Cerebellar cortex (tissue), 1 donor: ENCODE results near the gene NABP1.

Source experiments
- DNase-seq: peaks from one replicate; pipeline ENCODE4 v3.0.0-alpha.2; 2015; ENCODE audit warnings: low spot score

NABP1 gene

DNA sequence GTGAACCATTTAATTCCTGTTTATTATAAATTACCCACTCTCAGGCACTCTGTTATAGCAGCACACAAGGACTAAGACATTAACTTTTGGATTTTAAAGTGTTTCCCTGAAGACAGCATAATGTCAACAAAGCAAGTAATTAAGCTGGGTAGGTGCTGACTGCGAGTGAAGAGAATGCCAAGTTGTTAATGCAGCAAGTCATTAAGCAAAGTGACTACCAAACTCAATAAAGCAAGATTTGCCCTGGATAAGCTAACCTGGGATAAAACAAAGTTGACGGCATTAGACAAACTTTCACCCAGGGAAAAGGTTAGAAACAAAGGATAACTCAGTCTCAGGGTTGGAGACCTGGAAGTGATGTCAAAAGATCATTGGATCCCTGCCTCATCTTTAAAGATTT lies 28.4 kb upstream of the NABP1 start:
- no peak for DNase-seq

DNA sequence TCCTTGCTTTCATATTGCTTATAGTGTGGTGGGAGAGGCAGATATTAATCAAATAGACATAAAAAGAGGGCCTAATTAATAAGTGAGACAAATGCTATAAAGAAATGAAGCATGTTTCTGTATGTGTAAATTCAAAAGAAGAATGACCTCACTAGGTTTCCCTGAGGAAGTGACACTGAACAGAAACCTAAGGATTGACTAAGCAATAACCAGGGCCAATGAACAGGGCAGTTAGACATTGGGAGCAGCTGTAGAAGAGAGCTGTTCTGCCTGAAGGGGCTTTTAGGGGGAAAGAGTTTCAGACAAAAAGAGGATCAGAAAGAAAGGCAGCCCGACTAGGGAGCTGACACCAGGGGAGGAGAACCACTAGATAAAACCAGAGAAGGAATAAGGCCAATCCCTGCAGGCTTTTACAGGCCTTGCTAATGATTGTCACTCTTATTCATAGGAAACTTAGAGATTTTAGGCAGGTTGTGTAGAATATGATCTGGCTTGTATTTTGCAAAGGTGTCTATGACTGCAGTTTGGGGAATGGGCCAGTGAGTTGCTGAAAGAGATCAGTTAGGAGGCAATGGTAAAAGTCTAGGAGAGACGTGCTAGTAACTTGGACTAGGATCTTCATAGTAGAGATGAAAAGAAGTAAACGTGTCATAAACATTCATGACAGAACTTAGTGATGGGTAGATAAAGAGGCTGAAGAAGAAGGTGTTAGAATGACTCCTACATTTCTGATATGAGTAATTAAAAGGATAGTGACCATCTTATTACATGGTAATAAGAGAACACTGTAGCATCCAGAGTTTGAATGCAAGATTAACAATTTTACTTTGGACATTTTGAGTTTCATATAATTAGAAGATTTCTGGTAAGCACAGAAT lies 26.8 kb upstream of the NABP1 start:
- DNase-seq: no peak

- DNase-seq: no peak
Observed at GRCh38 chr2:191653667-191654391, 24.1 kb upstream of the NABP1 start.

DNA sequence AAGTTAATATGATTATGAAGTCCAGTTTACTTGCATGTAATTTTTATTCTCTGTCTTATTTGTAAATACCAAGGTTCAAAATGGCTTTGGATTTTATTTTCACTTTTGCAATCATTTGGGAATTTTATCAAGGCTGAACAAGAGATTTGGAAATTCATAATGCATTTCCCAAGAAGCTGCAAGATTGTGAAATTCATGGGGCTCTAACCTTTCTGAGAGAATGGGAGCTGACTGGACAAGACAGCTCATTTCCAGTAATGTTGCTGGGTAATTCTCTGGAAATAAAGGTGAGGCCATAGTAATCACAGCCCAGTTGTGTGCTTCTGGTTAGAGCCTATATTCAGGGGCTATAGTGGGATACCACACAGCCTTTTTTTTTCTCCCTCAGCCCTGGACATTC lies 21.5 kb upstream of the NABP1 start:
- DNase-seq: no peak

- DNase-seq: no peak
Observed at GRCh38 chr2:191656792-191657191, 21.1 kb upstream of the NABP1 start.

- no peak for DNase-seq
Observed at GRCh38 chr2:191657977-191658376, 20.0 kb upstream of the NABP1 start.

- DNase-seq: no peak
Observed at GRCh38 chr2:191659198-191659597, 18.7 kb upstream of the NABP1 start.

- no peak for DNase-seq
Observed at GRCh38 chr2:191660575-191660974, 17.4 kb upstream of the NABP1 start.

- DNase-seq: no peak
Observed at GRCh38 chr2:191661097-191661924, 16.6 kb upstream of the NABP1 start.

DNA sequence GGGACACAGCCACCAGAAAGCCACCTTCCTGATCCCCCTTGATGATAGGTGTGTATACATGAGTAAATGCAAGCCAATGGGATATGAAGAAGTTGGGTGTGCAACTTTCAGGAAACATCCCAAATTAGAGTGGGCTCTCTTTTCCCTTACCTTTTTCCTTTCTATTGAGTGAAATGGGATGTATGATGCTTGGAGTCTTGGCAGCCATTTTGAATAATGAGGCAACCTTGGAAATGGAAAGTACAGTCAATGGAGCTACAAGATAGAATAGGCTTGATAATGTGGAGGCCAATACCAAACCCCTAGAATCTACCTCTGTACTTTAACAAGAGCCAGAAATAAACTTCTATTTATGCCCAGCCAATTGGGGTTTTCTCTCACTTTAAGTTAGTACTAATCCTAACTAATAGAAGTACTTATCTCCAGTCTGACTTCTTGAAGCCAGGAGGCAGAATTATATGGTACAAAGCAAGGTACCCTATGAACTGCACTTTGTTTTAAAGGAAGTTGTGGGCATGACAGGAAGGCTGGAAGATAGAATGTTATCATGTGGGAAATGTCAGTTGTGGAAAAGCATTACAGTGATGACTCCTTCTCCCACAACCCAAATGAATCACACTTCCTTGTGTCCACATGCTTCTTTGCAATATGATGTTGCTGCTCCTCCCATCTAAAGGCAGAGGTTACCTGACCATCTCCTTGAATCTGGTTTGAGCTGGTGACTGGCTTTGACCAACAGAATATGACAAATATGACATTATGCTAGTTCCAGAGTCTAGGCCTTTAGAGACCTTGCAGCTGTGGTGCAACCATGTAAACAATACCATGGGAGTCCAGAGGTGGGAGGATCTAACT lies 12.9 kb upstream of the NABP1 start:
- no peak for DNase-seq

DNA sequence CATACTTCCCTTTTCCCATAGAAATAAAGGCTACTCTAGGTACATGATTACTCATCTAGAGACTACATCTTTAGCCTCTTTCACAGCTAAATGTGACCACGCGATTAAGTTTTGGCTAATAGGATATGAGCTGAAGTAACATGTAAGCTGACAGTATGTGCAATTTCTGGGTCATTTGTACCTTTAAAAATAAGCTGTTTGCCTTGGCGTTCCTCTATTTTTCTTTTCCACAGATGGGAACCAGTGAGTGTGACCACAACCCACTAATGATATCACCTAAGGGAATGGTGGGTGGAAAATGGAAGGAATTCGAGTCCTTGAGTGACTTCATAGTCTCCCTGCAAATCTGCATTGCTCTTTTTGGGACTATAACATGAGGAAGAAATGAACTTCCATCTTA lies 11.7 kb upstream of the NABP1 start:
- no peak for DNase-seq

DNA sequence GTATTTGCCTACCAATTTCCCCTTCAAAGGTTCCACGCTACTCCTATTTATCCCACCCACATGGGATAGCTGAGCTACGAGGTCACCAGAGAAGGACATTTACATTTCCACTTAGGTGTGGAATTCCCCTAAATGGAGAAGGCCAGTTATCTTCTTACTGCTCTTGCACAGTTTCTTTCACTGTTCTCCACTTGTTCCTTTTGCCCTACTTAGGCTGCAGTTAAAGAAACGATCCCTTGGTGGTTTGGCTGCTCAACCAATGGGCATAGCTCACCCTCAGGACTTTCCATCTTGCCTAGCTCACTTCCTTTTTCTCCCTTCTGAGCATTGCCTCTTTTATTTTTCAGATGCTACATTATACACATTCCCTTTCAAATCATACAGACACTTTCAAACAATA lies 11.2 kb upstream of the NABP1 start:
- no peak for DNase-seq

- no peak for DNase-seq
Observed at GRCh38 chr2:191670076-191670475, 7.9 kb upstream of the NABP1 start.

GRCh38 chr2:191670787-191671186 lies 7.1 kb upstream of the NABP1 start:
- no peak for DNase-seq

- no peak for DNase-seq
Observed at GRCh38 chr2:191675807-191676721, 1.9 kb upstream of the NABP1 start.

DNA sequence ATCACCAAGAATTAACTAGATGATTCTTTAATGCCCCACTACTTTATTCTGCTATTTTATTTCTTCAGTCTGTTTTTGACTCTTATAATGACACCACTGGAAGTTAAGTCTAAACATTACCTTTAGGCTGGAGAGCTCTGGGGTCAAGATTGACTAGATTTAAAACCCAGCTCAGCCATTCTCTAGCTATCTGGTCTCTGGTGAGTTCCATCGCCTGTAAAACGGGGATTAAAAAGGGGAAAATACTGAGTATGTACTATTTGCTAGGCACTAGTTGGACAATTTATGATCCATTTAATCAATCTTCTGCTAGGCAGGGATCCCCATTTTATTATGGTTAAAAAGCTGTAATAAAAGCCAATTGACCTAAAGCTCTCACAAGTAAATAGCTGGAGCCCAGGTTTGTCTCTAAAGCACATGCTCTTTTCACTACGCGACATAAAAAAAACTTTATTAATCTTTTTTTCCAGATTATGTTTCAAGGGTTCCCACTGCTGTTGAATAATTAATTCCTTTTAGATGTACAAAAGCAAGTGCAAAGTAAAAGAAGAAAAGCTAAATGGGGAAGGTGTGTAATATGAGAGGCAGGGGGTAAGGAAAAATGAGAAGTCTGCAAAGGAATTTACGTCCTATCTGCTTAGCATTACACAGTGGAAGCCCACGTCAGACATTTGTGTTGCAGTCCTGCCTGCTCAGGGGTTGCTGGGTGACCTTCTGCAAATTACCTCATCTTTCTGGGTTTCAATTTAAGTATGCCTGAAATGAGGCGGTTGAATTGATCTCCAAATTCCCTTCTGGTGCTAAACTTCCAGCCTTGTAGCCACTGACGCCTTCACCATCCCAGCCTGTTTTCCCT lies 918 bp upstream of the NABP1 start:
- DNase-seq: no peak

- DNase-seq: no peak
Observed at GRCh38 chr2:191678437-191679100, 633 bp downstream of the NABP1 start.

DNA sequence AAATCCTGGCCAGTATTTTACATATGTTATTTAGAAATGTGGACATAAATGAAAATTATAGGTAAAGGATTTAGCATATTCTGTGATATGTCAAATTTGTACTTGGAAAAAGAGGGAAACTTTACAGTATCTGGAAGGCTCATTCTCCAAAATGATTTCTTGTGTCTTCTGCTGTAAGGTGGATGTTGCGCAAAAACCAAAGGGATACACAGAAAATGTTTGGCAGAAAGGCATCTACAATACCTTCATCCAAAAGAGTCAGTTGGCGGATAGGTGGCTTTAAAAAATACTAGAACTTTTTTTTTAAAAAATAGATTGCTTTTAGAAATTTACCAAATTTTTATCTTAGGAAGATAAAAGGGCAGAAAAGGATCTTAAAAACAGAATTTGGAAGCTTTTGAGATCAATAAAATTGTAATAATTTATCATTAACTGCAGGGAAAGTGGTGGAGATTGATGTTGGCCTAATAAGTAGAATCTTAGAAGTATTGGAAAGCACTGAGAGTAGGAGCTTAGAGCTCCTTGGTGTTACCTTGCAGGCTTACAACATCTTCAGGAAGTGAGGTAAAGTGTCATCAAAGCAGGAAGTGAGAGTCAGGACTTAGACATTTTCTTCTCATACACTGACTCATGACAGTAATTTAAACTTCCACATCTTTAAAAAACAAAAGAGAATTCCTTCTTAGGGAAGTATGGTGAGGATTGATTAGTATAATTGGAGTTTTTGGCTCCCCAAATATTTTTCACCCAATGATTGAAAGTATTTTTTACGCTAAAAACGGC lies 2.1 kb downstream of the NABP1 start:
- DNase-seq: no peak
